Stimulated activated CD4-positive, alpha-beta T cell treated with anti-CD3 and anti-CD28 coated beads, Interleukin-2, amount 100 ng/mL, for 24 hours (primary cell): ENCODE measurements around the gene TRIO.
"Not testable (repeated sequence)": the region's sequence is repeated elsewhere in the genome, so short reads cannot be mapped to it uniquely, and the experiment has no call there.

Experiments used
- DNase-seq, 2 donors: peaks; one replicate each; pipeline ENCODE4 v3.0.0-alpha.2; 2020

Gene TRIO

DNA sequence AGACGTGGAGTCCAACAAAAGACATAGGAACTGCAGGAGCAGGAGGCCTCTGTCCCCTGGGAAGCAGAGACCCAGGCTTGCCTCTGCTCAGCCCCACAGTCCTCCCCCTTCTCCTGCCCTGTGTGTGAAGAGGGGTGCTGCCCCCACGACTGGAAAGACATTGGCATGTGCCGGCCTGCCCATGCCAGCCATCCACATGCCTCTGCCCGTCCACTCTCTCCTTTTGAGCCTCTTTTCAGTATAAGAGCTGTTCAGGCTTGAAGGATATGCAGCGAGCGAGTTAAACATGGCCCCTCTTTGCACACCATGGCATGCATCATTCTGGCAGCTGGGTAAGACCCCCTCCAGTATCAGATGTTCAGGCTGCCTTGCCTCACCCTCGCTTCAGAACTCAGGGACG is 278.7 kb downstream of the TRIO start:
- no peak for DNase-seq

- DNase-seq: peak in 1 of 2 donors; percentile 34
Observed at GRCh38 chr5:14424011-14424685, 281.0 kb downstream of the TRIO start.

DNA sequence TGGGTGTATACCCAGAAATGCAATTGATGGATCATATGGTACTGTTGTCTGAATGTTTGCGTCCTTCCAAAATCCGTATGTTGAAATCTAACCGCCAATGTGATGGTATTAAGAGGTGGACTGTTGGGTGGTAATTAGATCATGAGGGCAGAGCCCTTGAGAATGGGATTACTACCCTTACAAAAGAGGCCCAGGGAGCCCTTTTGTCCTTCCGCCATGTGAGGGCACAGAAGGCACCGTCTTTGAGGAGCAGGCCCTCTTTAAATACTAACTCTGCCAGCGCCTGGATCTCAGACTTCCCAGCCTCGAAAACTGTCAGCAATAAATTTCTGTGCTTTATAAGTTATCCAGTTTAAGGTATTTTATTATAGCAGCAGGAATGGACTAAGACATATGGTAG is 282.4 kb downstream of the TRIO start:
- no peak for DNase-seq

DNA sequence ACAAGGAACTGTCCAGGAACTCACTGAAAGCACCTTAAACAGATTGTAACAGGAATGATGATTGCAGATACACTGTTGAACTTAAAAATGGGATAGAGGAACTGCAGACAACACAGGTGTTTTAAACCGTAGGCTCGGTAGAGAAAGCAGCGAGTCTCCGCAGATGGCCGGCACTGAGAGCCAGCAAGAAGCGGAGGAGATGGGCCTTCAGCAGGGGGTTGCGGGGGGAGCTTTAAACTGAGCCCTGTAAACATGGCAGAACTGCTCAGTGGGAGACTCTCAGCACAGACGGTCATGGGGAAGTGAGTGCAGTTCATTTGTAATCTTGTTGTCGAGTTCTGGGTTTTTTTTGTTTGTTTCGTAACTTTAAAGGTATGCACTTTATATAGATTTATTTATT is 283.4 kb downstream of the TRIO start:
- DNase-seq: no peak

- DNase-seq: no peak
Observed at GRCh38 chr5:14428302-14429081, 285.4 kb downstream of the TRIO start.

GRCh38 chr5:14429101-14430050 is 286.2 kb downstream of the TRIO start:
- DNase-seq: no peak

- DNase-seq: no peak
Observed at GRCh38 chr5:14431534-14431933, 288.4 kb downstream of the TRIO start.

DNA sequence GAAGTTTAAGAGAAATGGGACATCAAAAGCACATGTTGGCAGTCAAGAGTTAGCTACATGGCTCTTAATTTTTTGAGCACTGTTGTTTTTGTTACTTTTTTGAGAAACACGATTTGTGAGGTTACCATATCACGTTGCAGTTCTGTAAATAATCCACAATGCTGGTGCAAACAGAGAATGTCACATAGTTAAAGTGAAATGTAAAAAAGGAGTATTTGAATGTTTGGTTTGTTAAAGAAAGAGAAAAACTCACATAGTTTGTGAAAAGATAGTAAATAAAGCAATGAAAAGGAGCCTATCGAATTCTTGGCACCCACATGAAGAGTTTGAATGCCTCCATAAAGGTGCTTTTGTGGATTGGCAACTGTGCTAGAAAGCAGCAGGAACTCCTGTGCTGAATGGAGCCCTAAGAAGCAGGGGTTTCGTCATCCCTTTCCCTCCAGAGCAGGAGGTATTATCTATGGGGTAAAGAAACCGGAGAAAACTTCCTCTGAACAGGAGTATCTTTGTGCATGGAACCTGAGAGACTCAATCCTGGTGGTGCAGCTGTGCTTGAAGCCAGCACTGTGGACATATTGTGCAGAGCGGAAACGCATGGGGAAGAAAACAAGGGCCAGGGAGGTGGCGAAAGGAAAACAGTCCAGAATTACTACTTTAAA is 289.9 kb downstream of the TRIO start:
- no peak for DNase-seq

DNA sequence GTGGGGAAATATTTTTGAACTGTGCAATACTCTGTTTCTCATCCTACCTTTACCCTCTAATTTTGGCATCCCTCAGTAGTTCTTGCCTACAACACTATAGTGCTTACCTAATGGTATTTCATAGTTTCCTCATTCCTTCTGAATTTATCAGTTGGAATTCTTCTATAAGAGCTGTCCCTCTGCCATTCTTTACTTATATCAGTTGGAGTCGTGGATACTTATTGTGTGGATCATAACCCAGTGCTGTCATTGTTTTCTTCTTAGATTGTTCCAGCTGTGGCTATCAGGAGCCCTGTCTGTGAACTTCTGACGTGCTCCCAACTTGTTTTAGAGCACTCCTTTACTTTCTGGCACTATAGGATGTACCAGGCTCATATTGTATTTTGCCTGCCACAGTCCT is 292.3 kb downstream of the TRIO start:
- no peak for DNase-seq

DNA sequence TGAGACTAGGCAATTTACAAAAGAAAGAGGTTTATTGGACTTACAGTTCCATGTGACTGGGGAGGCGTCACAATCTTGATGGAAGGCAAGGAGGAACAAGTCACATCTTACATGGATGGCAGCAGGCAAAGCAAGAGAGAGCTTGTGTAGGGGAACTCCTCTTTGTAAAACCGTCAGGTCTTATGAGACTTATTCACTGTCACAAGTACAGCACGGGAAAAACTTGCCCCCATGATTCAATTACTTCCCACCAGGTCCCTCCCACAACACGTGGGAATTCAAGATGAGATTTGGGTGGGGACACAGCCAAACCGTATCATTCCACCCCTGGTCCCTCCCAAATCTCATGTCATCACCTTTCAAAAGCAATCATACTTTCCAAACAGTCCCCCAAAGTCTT is 293.0 kb downstream of the TRIO start:
- not testable (repeated sequence) for DNase-seq

- no peak for DNase-seq
Observed at GRCh38 chr5:14436801-14437542, 293.8 kb downstream of the TRIO start.

DNA sequence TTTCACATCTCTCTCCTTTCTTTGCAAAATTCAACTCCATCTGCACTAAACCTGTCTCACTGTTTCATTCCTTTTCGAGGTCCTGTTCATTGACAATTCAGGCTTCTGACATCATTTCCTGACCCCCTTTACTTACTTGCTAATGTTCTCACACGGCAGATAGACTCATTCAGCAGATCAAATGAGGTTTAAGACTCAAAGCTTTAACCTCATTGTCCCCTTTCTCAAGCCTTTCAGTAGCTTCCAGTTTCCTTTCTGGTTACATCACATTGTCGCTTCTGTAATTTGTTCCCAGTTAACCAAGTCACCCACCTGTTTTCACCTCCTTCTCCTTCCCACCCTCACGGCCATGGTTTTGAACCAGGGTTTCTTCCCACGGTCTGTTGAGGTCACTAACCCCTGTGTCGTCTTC is 295.1 kb downstream of the TRIO start:
- no peak for DNase-seq

DNA sequence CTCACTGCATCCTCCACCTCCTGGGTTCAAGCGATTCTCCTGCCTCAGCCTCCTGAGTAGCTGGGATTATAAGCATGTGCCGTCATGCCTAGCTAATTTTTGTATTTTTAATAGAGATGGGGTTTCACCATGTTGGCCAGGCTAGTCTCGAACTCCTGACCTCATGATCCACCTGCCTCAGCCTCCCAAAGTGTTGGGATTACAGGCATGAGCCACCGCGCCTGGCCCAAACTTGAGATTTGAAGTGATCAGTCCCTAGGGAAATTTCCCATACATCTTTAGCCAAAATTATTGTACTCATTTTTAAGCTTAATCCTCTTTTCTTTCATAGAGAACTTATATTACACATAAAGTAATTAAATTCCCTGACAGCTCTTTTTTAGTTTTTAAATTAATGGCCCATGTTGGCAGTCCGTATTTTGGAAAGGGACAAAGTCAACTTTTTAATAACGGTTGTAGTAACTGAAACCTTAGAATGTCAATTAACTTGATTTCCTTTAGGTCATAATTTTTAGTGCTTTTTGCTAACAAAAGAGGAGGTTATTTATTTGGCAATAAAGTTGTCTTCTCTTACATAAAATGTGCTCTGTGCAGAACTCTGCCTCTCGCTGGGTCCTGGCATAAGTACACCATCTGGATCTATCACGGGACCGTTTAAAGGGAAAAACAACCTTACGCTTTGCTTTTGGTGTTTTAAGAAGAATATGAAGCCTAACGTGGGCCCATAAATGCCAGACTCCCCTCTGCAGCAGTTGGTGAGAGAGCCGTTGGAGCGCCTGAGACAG is 296.1 kb downstream of the TRIO start:
- no peak for DNase-seq

DNA sequence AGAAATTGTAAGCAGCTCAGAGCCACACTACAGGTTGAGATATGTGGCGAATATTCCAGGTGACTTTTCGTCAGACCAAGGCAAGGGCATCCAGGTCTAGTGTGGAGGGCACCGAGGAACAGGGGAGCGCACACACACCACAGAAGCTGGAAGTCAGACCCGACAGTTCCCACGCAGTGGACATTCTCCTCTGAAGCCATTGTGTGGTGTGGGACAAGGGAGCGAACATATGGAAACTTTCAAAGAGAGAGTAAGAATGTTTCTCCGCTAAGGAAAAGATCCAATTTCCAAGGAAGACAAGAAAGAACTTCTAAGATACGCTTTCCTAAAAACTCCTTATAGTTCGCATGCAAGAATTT is 297.1 kb downstream of the TRIO start:
- DNase-seq: no peak

DNA sequence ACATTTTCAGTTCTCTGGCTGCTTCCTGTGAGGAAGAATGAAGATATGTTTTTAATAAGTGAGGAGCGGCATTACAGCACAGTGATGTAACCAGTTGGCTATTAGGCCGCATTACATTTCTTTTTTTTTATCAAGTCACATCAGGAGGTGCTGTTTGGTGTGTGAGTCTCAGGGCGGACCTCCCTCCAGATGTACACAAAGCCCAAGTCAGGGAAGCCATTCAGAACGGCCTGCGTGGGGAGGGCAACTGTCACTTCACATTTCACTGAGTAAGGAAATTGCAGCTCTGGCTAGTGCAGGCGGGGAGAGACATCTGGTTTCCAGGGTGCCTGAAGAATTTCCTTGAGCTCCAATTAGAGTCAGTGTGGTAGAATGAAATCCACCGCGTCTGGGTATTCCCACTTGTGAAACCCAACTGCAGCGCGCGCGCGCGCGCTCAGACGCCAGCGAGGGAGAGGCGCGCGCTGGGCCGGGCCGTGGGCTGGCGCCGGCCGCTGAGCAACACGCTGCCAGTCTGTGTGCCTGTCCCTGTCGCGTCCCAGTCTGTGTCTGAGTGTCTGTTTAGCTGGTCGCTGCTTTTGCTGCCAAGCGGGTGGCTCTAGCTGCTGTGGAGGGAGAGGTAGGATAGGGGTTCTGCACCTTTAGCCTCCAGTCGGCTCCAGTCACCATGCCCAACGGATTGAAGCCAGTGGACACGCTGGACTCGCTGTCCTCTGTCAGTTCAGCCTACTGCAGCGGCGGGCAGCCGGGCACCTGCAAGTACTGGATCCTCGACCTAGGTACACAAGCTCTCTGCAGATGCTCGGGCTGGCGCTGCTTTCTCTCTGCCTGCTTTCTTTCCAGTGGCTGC is 297.7 kb downstream of the TRIO start:
- no peak for DNase-seq

- DNase-seq: no peak
Observed at GRCh38 chr5:14441641-14442040, 298.5 kb downstream of the TRIO start.

DNA sequence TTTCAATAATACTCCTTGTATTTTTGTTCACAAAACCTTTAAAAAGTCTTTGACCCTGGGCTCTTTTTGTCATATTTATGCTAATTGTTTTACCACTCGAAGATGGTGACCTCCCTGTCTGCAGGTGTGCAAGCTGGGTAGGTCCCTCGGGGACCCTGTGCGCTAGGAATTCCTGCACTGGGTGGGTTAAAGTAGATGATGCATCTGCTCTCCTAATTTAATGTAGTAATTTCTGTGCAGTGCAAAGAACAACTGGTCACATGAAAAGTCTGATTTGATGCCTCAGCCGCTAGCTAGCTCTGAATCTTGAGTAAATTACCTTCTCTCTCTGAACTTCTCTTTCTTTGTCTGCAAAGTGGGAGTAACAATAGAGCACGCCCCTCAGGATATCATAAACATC is 299.4 kb downstream of the TRIO start:
- no peak for DNase-seq

- DNase-seq: no peak
Observed at GRCh38 chr5:14443671-14444093, 300.5 kb downstream of the TRIO start.

- DNase-seq: no peak
Observed at GRCh38 chr5:14444161-14444560, 301.0 kb downstream of the TRIO start.

DNA sequence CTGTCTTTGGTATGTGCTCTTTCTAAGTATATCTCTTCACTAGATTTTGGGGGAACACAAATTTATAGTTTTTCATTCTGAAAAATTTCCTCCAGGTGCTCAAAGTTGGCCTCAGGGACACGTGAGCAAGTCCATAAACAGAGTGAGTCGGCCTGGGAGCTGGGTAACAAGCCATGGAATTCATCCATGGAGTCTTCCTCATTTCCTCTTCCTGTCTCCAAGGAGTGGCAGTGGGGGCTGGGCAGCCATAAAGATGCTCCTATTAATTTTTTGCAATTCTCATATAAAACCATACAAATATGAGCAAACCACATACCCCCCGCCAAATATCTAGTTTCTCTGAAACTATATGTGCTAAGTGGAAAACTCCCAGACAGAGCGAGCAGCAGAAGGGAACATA is 301.9 kb downstream of the TRIO start:
- DNase-seq: no peak
